ENCODE results near the gene FAM24A.
"Not testable (repeated sequence)": the region's sequence is repeated elsewhere in the genome, so short reads cannot be mapped to it uniquely, and the experiment has no call there.

Gene FAM24A, protein sequence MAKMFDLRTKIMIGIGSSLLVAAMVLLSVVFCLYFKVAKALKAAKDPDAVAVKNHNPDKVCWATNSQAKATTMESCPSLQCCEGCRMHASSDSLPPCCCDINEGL

DNA sequence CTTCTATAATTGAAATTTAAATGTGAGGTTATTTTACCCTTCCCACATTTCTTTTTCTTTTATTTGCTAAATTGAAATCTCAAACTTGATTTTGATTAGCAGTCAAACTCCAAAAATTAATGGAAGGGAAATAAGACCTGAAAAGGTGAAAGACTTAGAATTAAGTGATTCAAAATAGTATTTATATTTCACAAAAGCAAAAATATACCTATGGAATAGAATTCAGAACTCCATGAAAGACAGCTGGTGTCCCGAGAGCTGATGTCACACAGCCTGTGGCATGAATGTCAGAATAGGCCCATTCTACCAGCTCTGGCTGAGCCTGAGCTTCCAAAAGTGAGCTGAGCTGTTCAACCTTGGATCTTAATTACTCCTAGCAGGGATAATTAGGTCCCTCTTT lies at the start of gene FAM24A:
Gene FAM24A (plus strand): TSS at position 301 of the 400 bp plus-strand sequence. CDS start 1,025 bp downstream, outside the sequence.
- DNase-seq, result no peak

DNA sequence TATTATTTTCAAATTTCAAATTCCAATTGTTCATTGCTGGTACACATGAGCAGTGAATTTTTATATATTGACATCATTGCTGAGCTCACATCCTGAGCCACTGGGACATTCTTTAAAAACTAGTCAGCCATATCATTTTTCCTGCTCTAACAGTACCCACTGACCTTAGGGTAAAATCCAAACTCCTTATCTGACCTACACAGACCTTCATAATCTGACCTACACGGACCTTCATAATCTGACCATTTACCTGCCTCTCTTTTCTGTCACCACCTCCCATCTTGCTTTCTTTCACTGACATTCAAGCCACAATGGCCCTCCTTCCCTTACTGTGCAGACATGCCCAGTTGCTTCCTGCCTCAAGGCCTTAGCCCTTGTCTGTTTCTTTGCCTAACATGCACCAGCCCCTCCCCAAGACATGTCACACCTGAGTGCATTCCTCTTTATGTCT lies 48.7 kb upstream of the FAM24A start:
- DNase-seq, result no peak

DNA sequence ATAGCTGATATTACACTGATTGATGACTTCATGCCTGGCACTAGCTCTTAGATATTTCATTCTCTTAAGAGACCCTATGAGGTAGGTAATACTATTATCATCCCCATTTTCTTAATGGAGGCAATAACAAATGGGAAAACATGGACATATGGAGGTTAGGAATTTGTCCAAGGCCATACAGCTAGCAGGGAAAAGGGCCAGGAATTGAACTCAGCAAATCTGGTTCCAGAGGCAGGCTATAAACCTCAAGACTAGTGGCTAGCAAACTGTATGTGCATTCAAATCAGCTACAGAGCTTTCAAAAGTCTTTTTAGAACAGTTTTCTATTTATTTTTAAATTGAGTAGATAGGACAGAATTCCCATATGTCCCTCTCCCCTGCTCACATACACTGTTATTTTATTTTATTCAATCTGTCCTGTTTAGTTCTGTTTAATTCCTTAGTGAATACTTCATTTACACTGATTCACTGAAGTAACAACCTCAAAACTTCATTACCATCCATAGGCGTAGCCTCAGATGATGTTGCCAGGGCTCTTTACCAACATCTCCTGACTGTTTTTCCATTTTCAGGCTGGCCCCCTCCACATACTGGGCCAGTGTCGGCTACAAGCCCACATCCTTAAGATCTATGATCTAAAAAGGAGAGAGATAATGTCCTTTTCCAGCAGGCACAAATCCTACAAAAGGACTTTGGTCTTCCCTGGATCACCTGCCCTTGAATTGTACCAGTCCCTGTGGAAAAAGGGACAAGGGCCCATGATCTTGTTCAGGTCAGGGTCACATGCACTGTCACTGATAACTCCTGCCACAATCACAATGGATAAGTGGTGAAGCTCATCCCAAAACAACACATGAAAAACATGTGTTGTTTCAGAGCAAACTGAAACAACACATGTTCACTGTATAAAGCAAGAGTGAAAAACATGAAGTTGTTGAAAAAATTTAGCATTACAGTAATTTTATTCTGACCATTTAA lies 46.9 kb upstream of the FAM24A start:
- no peak for DNase-seq

DNA sequence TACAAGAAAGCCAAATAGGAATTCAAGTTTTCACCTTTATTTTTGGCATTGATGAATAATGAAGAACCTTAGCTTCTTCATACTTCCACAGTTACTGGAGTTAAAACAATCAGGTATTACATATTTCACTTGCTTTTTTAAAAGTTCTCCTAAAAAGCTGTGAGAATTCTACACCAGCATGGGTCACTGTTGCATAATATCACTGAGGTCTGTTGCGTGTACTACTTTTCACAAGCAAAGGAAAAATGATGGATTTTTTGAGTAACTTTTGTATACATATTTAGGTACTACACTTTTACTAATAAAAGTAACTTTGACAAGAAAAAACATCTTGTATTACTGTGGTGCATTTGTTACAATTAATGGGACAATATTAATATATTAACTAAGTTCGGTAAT lies 46.2 kb upstream of the FAM24A start:
- DNase-seq, result no peak

DNA sequence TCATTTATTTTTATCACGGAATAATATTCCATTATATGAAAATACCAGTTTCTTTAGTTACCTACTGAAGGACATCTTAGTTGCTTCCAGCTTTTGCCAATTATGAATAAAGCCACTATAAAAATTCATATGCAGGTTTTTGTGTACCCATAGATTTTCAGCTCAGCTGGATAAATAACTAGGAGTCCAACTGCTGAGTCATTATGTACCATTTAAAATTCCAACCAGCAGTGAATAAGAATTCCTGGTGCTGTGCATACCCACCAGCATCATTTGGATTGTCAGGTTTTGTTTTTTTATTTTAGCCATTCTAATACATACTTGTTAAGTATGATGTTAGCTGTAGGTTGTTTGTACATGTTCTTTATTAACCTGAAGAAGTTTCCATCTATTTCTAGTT lies 45.5 kb upstream of the FAM24A start:
- DNase-seq, result no peak

DNA sequence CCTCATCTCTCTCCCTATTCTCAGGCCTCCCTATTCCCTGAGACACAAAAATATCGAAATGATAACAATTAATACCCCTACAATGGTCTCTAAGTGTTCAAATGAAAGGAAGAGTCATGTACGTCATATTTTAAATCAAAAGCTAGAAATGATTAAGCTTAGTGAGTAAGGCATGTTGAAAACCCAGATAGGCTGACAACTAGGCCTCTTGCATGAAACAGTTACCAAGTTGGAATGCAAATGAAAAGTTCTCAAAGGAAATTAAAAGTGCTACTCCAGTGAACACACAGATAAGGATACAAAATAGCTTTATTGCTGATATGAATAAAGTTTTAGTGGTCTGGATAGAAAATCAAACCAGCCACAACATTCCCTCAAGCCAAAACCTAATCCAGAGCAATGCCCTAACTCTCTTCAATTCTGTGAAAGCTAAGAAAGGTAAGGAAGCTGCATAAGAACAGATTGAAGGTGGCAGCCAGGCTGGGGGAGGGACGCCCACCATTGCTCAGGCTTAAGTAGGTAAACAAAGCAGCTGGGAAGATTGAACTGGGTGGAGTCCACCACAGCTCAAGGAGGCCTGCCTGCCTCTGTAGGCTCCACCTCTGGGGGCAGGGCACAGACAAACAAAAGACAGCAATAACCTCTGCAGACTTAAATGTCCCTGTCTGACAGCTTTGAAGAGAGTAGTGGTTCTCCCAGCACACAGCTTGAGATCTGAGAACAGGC lies 43.5 kb upstream of the FAM24A start:
- not testable (repeated sequence) for DNase-seq

DNA sequence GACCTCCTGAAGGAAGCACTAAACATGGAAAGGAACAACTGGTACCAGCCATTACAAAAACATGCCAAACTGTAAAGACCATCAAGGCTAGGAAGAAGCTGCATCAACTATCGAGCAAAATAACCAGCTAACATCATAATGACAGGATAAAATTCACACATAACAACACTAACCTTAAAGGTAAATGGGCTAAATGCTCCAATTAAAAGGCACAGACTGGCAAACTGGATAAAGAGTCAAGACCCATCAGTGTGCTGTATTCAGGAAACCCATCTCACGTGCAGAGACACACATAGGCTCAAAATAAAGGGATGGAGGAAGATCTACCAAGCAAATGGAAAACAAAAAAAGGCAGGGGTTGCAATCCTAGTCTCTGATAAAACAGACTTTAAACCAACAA lies 41.6 kb upstream of the FAM24A start:
- DNase-seq, result not testable (repeated sequence)

DNA sequence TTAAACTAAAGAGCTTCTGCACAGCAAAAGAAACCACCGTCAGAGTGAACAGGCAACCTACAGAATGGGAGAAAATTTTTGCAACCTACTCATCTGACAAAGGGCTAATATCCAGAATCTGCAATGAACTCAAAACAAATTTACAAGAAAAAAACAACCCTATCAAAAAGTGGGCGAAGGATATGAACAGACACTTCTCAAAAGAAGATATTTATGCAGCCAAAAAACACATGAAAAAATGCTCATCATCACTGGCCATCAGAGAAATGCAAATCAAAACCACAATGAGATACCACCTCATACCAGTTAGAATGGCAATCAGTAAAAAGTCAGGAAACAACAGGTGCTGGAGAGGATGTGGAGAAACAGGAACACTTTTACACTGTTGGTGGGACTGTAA lies 38.5 kb upstream of the FAM24A start:
- DNase-seq, result not testable (repeated sequence)

DNA sequence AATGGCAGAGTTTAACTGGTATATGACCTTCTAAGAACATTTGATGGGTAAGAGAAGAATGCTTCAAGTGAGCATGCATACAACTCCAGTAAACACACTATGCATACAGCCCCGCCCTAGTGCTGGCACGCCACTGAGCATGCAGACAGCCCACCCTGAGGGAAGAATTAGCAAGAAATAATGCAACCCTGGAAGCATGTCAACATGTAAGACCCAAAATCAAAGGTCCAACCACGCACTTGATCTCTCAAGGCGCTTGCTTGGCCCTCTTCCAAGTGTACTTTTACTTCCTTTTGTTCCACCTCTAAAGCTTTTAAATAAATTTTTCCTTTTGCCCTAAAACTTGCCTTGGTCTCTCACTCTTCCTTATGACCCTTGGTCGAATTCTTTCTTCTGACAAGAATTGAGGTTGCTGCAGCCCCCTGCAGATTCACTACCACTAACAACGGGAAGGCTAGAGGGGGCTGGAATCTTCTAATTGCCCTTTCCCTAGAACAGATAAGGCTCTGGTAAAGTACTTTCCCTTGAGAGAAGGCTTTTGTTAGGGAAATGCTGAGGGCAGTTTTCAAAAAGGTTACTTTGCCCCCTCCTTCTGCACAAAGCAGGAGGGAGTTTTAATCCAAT lies 34.5 kb upstream of the FAM24A start:
- DNase-seq, result no peak

DNA sequence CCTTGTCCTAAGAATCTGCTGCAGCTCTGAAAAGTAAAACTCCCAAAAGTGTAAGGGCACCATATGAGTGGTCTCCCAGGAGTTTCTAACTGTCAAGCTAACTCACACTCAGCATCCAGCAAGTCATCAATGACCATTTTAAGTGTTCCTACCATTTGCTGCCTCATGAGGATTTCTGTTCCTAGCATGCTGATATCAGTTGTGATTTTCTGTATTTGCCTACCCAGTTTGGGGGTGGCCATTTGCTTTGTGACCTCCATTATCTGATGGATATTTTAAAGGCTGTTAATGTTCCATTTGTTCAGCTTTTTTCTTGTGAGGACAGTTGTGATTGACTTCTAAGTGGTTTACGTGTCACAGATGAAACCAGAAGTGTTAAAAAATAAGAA lies 33.9 kb upstream of the FAM24A start:
- no peak for DNase-seq

DNA sequence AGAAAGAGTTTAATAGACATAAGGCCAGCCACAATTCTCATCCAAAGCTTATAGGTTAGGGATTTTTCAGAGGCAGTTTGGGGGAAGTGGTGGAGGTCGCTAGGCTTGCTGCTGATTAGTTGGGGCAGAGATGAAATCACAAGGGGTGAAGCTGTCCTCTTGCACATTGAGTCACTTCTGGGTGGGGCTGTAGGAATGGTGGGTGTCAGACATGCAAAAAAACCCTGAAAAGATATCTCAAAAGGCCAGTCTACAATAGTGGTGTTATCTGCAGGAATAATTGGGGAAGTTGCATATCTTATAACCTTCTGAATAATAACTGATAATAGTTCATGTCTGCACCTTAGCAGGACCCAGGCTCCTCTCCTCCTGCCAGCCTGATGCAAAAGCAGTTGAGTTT lies 33.1 kb upstream of the FAM24A start:
- DNase-seq, result no peak

DNA sequence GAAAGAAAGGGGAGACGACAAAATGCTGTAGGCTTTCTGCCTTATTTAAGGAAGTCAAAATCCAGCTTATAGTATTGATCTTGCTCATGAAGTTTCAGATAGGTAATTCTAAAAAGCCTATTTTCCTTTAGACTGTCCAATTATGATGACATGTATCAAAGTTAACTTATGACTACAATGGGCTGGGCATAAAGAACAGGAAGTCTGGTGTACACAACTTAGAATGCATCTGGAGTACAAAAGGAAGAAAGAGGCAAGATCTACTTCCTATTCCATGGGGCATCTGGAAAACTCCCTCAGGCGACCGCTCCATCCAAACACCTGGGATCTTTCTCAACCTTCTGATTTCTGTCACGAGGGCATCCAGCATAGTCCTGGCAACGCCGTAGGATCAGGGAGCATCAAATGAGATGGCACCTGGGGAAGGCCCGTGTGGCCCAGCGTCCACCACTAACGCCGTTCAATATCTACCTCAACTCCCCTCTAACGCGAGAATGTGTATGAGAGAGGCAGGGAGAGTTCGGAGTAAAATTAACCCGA lies 31.5 kb upstream of the FAM24A start:
- DNase-seq, result no peak

DNA sequence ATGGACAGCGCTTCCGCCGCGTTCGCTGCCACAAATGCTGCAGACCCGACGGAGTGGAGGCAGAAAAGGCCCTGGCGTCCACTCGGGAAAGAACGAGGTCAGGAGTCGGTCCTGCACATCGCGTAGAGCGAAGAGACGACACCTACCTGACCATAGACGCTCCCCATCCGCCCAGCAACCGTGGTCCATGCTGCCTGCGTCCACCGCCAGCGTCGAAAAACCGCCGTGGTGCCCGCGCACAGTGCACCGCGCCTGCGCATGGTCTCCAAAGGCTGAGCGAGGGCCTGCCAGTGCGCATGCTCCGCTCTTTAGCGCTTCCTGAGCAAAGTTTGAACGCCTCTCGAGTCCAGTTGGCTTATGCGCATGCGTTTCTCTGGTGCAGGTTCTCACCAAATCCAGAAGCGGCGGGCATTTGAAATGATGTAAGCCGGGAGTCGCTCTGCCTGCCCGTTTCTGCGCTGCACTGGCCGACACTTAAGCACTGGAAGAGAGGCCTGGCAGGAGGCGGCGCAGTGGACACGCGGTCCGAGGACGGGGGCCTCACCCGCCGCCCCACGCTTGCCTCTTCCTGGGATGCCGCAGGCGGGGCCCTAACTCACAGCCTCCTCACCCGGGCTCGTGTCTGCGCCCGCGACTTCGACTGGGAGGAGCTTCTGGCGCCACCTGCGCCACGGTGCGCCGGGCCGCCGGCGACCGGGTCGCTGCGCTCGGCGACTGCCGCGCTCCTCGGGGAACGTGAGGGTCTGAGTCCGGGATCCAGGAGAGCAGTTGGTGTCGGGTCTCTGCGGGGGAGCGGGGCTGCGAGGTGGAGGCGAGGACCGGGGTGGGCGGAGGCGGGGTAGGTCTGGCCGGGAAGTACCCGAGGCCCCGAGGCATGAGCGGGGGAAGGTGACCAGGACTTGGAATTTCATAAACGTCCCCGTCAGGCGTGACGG lies 30.8 kb upstream of the FAM24A start, which contains the start of gene FAM24B:
Gene FAM24B (minus strand): TSS at position 243 of the 935 bp plus-strand sequence. CDS start 29,066 bp downstream, outside the sequence.
- DNase-seq, result peak; percentile 78

DNA sequence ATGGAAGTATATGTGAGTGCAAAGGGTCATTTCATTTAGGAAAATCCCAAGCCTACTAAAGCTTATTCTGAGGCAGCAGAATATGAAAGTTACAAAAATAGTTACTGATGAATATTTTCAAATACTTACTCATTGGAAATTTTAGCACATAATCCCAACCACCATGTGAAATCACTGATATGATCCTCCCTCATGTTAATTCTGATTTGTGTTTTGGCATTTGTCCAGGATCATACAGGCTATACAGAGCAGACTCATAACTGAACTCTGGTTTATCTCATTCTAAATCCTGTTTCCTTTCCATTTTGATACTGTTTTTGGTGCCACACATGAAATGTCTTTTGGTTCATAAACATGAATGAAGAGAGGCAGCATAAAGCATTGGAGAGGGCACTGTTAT lies 27.6 kb upstream of the FAM24A start:
- DNase-seq, result no peak

DNA sequence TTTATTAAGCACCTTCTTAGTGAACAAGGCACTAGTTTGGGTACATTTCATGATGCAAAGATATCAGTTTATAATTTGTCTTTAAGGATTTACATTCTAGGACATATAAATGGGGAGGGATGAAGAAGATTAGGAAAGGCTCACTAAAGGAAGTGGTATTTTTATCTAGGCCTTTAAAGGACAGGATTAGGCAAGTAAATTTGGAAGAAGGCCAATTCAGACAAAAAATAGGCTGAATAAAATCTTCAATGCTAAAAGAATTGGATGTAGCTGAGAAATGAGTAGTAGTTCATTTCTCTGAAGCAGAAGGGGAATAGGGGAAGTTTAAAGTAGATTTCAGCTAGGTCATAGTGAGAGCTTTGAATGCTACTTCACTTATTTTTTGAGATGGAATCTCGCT lies 26.2 kb upstream of the FAM24A start:
- no peak for DNase-seq

DNA sequence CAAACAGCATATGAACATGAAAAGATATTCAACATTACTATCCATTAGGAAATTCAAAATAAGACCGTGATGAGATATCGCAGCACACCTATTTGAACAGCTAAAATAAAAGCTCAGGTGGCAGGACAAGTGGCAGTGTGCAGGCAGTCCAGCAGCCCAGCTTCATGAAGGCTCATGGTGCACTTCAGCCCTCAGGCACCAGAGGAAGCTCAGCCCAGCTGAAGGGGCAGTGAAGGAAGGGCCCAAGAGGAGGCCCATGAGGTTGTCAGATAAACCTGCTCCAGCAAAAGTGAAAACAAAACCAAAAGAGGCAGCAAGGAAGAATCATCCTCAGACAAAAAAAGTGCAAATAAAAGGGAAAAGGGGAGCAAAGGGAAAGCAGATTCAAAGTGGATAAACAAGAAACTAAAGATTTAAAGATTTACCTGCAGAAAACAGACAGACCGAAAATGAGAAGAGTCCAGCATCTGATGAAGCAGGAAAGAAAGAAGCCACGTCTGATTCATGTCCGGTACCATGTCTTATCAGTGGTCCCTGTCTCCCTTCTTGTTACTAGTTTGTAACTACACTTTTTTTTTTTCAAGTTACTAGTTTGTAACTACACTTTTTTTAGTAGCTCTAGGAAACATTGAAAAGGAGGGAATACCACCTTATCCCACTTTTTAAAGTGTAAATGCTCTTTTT lies 16.0 kb upstream of the FAM24A start:
- no peak for DNase-seq

DNA sequence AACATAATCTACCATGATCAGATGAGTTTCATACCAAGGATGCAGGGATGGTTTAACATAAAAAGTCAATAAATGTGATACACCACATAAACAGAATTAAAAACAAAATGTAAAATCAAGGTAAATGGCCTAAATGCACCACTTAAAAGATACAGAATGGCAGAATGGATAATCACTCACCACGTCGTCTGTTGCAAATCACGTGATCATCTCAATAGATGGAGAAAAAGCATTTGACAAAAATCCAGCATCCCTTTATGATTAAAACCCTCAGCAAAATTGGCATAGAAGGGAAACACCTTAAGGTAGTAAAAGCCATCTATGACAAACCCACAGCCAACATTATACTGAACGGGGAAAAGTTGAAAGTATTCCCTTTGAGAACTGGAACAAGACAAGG lies 6.5 kb upstream of the FAM24A start:
- DNase-seq, result not testable (repeated sequence)

DNA sequence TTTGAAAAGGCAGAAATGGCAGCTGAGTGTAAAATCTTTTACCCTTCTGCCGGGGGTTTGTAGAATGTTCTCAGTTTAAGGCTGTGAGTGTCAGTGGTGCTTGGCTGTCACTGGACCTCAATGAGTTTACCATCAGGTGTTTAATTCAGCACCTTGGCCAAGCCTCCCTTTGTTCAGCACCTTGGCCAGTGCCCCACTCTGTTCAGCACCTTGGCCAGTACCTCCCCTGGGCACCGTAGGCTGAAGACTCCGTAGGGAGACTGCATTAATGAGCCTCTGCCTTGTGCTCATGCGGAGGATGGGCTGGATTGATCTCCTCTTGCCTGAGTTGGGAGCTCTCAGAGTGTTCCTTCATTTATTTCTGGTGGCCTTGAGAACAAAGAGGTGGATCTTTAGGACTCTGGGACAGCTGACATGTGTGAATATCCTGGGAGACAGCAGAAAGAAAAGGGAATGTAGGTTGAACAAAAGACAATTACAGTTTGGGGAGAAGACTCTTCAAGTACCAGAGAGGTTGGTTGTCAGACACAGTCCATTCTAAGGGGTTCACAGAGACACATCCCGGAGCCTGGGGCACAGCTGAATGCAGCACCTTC lies 1.6 kb downstream of the FAM24A start:
- DNase-seq, result no peak

DNA sequence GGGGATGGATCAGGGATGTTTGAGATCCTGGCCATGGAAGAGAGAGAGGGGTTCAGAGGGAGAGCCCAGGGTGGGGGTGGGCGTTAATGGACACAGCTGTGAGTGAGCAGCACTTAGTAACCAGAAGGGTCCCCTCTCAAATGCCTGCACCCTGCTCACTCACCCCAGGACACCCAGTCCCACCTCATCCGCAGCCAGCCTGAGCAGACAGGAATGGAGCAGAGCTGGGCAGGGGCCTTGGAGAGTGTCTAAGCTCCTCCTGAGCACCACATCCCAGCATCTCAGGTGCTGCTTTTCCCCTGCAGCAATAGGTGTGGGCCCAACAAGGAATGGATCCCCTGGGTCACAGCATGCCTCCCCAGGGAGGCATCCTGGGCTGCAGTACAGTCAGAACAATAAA lies 5.3 kb downstream of the FAM24A start:
- no peak for DNase-seq

DNA sequence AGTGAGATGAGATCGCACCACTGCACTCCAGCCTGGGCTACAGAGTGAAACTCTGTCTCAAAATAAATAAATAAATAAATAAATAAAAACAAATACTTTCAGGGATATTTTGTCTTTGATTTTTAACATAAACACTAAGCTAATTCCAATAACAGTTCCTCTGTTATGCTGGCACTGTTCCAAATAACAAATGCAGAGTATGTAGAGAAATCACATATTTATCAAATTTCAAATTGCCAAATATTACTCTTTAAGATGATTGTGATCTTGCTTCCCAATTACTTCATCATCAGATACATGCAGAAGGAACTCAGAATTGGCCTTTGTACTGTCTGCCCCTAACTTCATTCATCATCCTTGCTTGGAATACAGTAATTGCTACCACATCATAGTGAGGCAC lies 19.7 kb downstream of the FAM24A start:
- no peak for DNase-seq
